A549 (cell line): ENCODE results near the gene PCDH15. TPM values are rescaled to one million over a fixed set of nuclear protein-coding genes. Genes with fewer than 3 reads are reported as not detected.

ENCODE experiments used
- ATAC-seq, 2 experiments: fragments of 200-7000 bp in 1 of 2; fragments of >200 bp in 1 of 2; cut with Nextera tagmentation in 1 of 2; cut with Tn5 transposase in 1 of 2; 3 replicates each; pipeline versions ENCODE4 v1.8.0 to v1.9.1; 2018 to 2020; ENCODE audit warnings: mild to moderate bottlenecking in 1 of 2, moderate library complexity in 1 of 2
- CTCF ChIA-PET: fragments of 300-600 bp; sonication (Branson Sonifier 250); formaldehyde crosslinking; extraction: SDS; loops from one replicate; lab custom pipeline; 2021; ENCODE audit warnings: antibody characterized with exemption, inconsistent platforms; lab: Yijun Ruan, JAX
- POLR2A ChIA-PET: fragments of 350-600 bp; formaldehyde crosslinking; extraction: SDS; loops from one replicate; lab custom pipeline; 2021; ENCODE audit warnings: antibody characterized with exemption, inconsistent platforms; lab: Yijun Ruan, JAX
- DNase-seq, 2 experiments: peaks; one replicate each; pipeline versions ENCODE4 v3.0.0 to v3.0.0-alpha.2; 2011 to 2016; ENCODE audit warnings: low read depth in 1 of 2, low spot score in 1 of 2
- FAIRE-seq: peaks from 2 replicates; lab custom pipeline; 2011; peaks lifted over from hg19 to GRCh38; lab: Jason Lieb, UNC
- H3K27ac ChIP-seq, 2 experiments: fragments of >200 bp; sonication (Bioruptor Twin); formaldehyde crosslinking; 3 replicates each; pipeline ENCODE4 v1.5.1; 2016 to 2017
- H3K4me1 ChIP-seq: fragments of >200 bp; sonication (Bioruptor Twin); formaldehyde crosslinking; 3 replicates; pipeline ENCODE4 v1.6.1; 2016
- H3K4me2 ChIP-seq: fragments of >200 bp; sonication (Bioruptor Twin); formaldehyde crosslinking; 3 replicates; pipeline ENCODE4 v1.6.1; 2016
- H3K4me3 ChIP-seq: fragments of >200 bp; sonication (Bioruptor Twin); formaldehyde crosslinking; 3 replicates; pipeline ENCODE4 v1.5.1; 2016
- H3K9me3 ChIP-seq: fragments of >200 bp; sonication (Bioruptor Twin); formaldehyde crosslinking; 3 replicates; pipeline ENCODE4 v1.6.1; 2016
- BHLHE40 ChIP-seq: IDR thresholded peaks from 2 replicates; pipeline ENCODE4 v1.6.1; 2012; ENCODE audit warnings: low read depth, low read length, inconsistent platforms
- CHD2 ChIP-seq: fragments of 150-350 bp; IDR thresholded peaks from 2 replicates; pipeline ENCODE4 v1.6.1; 2014; ENCODE audit warnings: low read length; ENCODE audit not compliant: partially characterized antibody
- E2F6 ChIP-seq: IDR thresholded peaks from 2 replicates; pipeline ENCODE4 v1.6.1; 2012; ENCODE audit warnings: low read depth, borderline replicate concordance
- EHMT2 ChIP-seq: fragments of 200-600 bp; sonication (generic); IDR thresholded peaks from 2 replicates; pipeline ENCODE4 v1.6.1; 2016; ENCODE audit warnings: antibody characterized with exemption, low read depth, mild to moderate bottlenecking, moderate library complexity
- ESRRA ChIP-seq: fragments of 150-350 bp; IDR thresholded peaks from 2 replicates; pipeline ENCODE4 v1.6.1; 2014; ENCODE audit warnings: mild to moderate bottlenecking, low read length, borderline replicate concordance
- GATA3 ChIP-seq: IDR thresholded peaks from 2 replicates; pipeline ENCODE4 v1.6.1; 2012; ENCODE audit warnings: borderline replicate concordance
- HMGXB4 ChIP-seq: fragments of 250-450 bp; sonication (Bioruptor Pico); IDR thresholded peaks from 2 replicates; pipeline ENCODE4 v1.5.0; 2021; ENCODE audit warnings: mild to moderate bottlenecking, moderate library complexity, borderline replicate concordance
- HOXA7 ChIP-seq: fragments of 250-450 bp; sonication (Bioruptor Pico); IDR thresholded peaks from 2 replicates; pipeline ENCODE4 v1.5.0; 2020; ENCODE audit warnings: mild to moderate bottlenecking, moderate library complexity
- MYC ChIP-seq: IDR thresholded peaks from 2 replicates; pipeline ENCODE4 v1.6.1; 2012; ENCODE audit warnings: mild to moderate bottlenecking, inconsistent platforms, low read length, improper control_type of control experiment, borderline replicate concordance
- NFE2L2 ChIP-seq: fragments of 150-350 bp; conservative IDR thresholded peaks from 2 replicates; pipeline ENCODE4 v1.6.1; 2014; ENCODE audit warnings: low read length
- NR3C1 ChIP-seq: fragments of >200 bp; sonication (Bioruptor Twin); formaldehyde crosslinking; IDR thresholded peaks from 3 replicates; pipeline ENCODE4 v1.6.1; 2017
- RAD21 ChIP-seq, 2 experiments: fragments of >200 bp in 1 of 2; sonication (Bioruptor Twin) in 1 of 2; formaldehyde crosslinking in 1 of 2; IDR thresholded peaks in 1 of 2; conservative IDR thresholded peaks in 1 of 2; 2 replicates in 1 of 2; 3 replicates in 1 of 2; pipeline ENCODE4 v1.6.1; 2012 to 2018; ENCODE audit warnings: inconsistent platforms in 1 of 2
- RARB ChIP-seq: fragments of 250-450 bp; sonication (Bioruptor Pico); IDR thresholded peaks from 2 replicates; pipeline ENCODE4 v1.8.0; 2021; ENCODE audit warnings: mild to moderate bottlenecking, moderate library complexity
- REST ChIP-seq: fragments of 200-600 bp; sonication (generic); IDR thresholded peaks from 2 replicates; pipeline ENCODE4 v1.6.1; 2016; ENCODE audit warnings: antibody characterized with exemption, mild to moderate bottlenecking, moderate library complexity
- RFX5 ChIP-seq: fragments of 450-650 bp; IDR thresholded peaks from 2 replicates; pipeline ENCODE4 v1.7.1; 2014; ENCODE audit warnings: antibody characterized with exemption, mild to moderate bottlenecking, moderate library complexity
- SMC3 ChIP-seq: fragments of >200 bp; sonication (Bioruptor Twin); formaldehyde crosslinking; IDR thresholded peaks from 3 replicates; pipeline ENCODE4 v1.6.1; 2018; ENCODE audit warnings: inconsistent platforms
- ZSCAN20 ChIP-seq: fragments of 250-450 bp; sonication (Bioruptor Pico); IDR thresholded peaks from 2 replicates; pipeline ENCODE4 v1.8.0; 2022; ENCODE audit warnings: mild to moderate bottlenecking, moderate library complexity
- WGBS: methylation state at CpG from one replicate; pipeline ENCODE4 v1.1.6; 2017; ENCODE audit errors: missing lambda C conversion rate; 5-methylcytosine and 5-hydroxymethylcytosine counted together
- polyA plus RNA-seq, 4 experiments: library from polyadenylated mRNA; depleted of rRNA in 3 of 4; stranded (reverse); fragments of >200 nt; fragmentation: RNase III in 1 of 4; extraction: RNeasy Plus Mini Kit Qiagen cat#74134 plus additional on column Dnase treatment in 1 of 4; gene quantifications; 2 replicates in 3 of 4; 3 replicates in 1 of 4; pipeline ENCODE4 v1.2.3, GENCODE V29; 2011 to 2017

Gene PCDH15
- polyA plus RNA-seq, 2 of the 4 experiments (the other 2 are of a cell fraction): 0.03 TPM; not detected in 1

- DNase-seq (no peak), FAIRE-seq (no peak), ATAC-seq (no peak)
- Histone ChIP-seq H3K4me2 (no peak overlapping the region), H3K4me1 (no peaks in the 10 kb centered on the region), H3K4me3 (no peak overlapping the region), H3K9me3 (no peaks in the 10 kb centered on the region), H3K27ac (no peak overlapping the region)
- CTCF ChIA-PET: no interaction called here
- TF ChIP-seq SMC3 (no peak), ZSCAN20 (no peak), GATA3 (no peak)
- POLR2A ChIA-PET: no interaction called here
Measured at GRCh38 chr10:54065106-54065505, 735.9 kb downstream of the PCDH15 start.

GRCh38 chr10:54064215-54064614 lies 736.8 kb downstream of the PCDH15 start:
- ATAC-seq: no peak
- WGBS: 39% methylated on average over 5 of the region's 5 CpGs
- CTCF ChIA-PET: no interaction called here
- FAIRE-seq: no peak
- TF ChIP-seq SMC3 (no peak), CHD2 (no peak), RFX5 (no peak), RAD21 (conservative IDR thresholded peaks at IDR 0.05 in 1 of 2, IDR thresholded peaks at IDR 0.05 in 1 of 2) (no peak), NFE2L2 (no peak), ZSCAN20 (no peak), RARB (CRISPR knock-in tag) (no peak), ESRRA (no peak), HMGXB4 (no peak), HOXA7 (CRISPR knock-in tag) (no peak)
- POLR2A ChIA-PET: no interaction called here
- H3K27ac ChIP-seq: no peak overlapping the region
- no peaks in the 10 kb centered on the region for H3K4me1 ChIP-seq
- DNase-seq: no peak
- no peak overlapping the region for H3K4me3 ChIP-seq
- no peaks in the 10 kb centered on the region for H3K9me3 ChIP-seq
- H3K4me2 ChIP-seq: no peak overlapping the region

- no peak for FAIRE-seq
- no peak for DNase-seq
- Histone ChIP-seq H3K4me1 (no peaks in the 10 kb centered on the region), H3K27ac (no peak overlapping the region), H3K4me3 (no peak overlapping the region), H3K9me3 (no peaks in the 10 kb centered on the region), H3K4me2 (no peak overlapping the region)
- 54% methylated on average over 8 of the region's 14 CpGs for WGBS
- ATAC-seq: no peak
- CTCF ChIA-PET: no interaction called here
- POLR2A ChIA-PET: no interaction called here
- no peak for TF ChIP-seq BHLHE40
- TF ChIP-seq E2F6: no peak
- TF ChIP-seq NR3C1: no peak
- no peak for TF ChIP-seq REST
- TF ChIP-seq EHMT2: no peak
- no peak for TF ChIP-seq MYC
- no peak for TF ChIP-seq CHD2
- TF ChIP-seq, all 56 proteins: peak for 0
Measured at GRCh38 chr10:54063514-54063913, 737.5 kb downstream of the PCDH15 start.
